Stimulated activated CD8-positive, alpha-beta memory T cell treated with anti-CD3 and anti-CD28 coated beads, Interleukin-7, amount 100 ng/mL, for 4 hours (primary cell): ENCODE data around the gene PDE6B.
"Not testable (repeated sequence)": the region's sequence is repeated elsewhere in the genome, so short reads cannot be mapped to it uniquely, and the experiment has no call there.

Source experiments
- DNase-seq, 2 donors: peaks; one replicate each; pipeline ENCODE4 v3.0.0-alpha.2; 2020; ENCODE audit warnings: low read depth in 2 of 2

PDE6B gene

GRCh38 chr4:635851-636627, 10.7 kb downstream of the PDE6B start:
- no peak for DNase-seq

DNA sequence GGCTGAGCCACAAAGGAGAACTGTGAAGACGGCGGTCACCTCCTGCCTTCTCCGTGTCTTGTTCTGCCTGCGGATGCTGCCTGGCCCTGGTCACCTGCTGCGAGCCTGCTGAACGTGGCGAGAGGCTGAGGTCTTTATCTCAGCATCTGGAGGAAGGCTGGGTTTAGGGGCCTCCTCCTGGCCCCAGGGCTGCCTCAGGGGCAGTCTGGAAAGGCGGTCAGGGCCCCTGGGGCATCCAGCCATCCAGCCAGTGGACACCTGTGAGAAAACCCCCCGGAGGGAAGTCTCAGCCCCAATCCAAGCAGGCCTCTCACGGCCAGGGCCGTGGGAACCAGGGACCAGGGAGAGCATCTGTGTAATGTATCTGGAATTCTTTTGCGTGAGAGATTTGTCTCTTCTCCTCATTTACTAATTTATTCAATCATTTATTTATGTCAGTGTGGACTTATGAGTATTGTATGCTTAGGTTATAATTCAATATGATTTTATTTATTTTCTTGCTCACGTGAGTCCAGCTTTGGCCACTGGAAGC, 11.3 kb downstream of the PDE6B start:
- DNase-seq, result no peak

DNA sequence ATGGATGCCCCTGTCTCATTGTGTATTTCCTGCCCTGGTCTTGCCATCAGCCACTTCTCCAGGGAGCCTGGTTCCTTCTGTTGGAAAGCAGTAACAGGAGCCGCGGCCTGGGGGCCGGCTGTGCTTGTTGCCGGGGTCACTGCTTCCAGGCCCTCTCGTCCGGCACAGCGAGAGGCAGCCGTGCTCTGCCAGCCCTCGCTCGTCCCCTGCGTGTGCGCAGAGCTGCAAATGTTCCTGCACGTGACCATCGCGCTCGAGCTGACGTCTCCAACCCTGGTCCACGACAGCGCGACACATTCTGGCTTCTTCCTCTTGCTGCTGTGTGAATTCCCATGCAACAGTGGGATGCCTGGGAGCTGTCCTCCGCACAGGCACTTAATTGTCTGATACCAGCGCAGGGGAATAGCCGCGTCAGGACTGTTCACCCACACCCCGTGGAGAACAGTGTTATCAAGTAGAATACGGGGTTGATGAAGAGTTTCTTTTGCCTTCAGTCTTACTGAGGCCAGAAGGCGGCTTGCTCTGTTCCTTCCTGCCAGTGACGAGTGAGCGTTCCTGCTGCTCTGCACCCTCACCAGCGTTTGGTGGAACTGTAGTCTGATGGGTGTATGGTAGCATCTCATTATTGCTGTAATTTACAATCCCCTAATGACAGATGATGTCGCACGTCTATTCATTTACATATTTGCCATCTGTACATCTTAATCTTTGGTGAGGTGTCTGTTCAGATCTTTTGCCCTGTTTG, 12.3 kb downstream of the PDE6B start:
- DNase-seq, result no peak

GRCh38 chr4:642366-642765, 17.0 kb downstream of the PDE6B start:
- not testable (repeated sequence) for DNase-seq

GRCh38 chr4:646460-646859, 21.1 kb downstream of the PDE6B start:
- DNase-seq, result no peak

GRCh38 chr4:647481-647880, 22.1 kb downstream of the PDE6B start:
- no peak for DNase-seq

DNA sequence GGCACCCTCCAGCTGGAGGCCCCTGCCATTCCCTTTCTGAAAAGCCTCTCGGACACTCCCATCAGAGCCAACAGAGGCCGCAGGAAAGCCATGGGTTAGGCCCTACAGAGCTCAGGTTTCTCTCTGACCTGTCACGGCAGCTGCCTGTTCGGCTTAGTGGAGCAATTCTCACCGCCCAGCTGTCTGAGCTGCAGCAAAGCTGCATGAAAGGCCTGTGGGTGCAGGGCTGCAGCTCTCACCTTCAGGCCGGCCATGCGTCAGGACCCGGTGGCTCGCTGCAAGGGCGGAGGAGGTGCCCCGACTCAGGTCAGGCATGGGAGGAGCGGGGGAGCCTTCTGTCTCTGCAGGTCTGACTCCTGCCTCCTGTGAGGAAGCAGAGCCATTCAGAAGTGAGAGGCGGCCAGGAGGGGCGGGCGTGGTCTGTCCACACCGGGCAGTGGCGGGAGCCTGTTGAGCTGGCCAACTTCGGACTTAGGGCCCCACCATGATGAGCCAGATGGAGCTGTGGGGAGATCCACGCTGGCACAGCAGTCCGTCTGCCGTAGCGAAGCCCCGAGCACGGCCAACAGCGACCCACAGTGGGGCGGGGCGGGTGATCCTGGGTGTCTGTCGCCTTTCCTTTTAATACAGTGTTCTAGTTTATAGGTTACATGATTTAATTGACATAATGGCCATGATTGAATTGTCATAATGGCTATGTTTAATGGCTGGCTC, 23.4 kb downstream of the PDE6B start:
- no peak for DNase-seq

DNA sequence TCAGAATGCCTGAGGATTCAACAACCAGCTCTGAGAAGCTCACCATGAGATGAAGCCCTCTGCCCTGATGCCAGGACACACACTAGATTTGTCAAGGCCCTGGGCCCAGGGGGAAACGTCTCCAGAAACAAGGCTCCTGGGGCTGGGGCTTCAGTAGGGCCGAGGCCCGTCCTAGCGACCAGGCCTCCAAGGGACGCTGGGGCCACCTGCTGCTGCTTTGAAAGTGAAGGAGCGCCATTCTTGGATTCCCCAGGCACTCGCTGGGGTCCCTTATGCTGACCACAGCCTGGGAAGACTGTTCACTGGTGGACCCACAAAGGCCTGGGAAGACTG, 23.9 kb downstream of the PDE6B start:
- no peak for DNase-seq

DNA sequence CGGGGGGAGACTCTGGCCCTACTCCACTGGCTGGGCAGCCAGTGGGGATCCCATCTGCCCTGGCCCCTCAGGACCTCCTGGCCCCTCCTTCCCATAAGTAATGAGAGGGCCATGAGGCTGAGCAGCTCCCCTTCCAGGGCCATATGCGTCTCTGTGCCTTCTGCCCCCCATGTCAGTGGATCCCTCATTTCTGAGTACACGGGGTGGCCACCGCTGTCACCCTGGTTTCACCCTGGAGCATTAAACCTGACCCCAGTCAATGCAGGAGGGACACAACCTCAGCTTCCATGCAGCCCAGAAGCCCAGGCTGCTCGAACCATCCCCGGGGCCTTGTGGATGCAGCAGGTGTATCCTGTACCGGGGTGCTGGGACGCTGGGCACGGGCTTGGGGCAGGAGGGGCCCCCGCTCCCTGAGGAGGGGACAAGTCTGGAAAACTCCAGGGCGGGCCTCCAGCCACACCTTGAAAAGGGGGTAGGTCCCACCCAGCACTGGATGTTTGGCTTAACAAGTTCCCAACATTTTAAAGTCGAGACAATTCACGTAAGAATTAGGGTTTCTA, 24.5 kb downstream of the PDE6B start:
- DNase-seq, result no peak

DNA sequence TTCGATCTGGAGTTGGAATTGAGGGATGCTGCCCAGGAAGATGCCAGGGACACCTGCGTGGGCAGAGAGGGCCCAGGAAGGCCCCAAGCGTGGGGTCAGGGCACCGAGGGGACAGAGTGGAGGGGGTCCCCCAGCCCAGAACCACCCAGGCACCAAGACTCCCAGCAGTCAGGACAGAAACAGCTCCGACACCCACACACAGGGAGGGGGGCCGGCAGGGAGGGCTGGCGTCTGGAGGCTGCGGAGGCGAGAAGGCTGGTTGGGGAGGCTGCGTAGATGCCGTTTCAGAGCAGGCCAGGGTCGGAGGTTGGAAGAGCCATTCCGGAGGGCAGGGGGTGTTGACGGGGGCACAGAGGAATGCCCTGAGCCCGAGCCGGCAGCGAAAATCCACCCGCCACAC, 25.1 kb downstream of the PDE6B start:
- no peak for DNase-seq

DNA sequence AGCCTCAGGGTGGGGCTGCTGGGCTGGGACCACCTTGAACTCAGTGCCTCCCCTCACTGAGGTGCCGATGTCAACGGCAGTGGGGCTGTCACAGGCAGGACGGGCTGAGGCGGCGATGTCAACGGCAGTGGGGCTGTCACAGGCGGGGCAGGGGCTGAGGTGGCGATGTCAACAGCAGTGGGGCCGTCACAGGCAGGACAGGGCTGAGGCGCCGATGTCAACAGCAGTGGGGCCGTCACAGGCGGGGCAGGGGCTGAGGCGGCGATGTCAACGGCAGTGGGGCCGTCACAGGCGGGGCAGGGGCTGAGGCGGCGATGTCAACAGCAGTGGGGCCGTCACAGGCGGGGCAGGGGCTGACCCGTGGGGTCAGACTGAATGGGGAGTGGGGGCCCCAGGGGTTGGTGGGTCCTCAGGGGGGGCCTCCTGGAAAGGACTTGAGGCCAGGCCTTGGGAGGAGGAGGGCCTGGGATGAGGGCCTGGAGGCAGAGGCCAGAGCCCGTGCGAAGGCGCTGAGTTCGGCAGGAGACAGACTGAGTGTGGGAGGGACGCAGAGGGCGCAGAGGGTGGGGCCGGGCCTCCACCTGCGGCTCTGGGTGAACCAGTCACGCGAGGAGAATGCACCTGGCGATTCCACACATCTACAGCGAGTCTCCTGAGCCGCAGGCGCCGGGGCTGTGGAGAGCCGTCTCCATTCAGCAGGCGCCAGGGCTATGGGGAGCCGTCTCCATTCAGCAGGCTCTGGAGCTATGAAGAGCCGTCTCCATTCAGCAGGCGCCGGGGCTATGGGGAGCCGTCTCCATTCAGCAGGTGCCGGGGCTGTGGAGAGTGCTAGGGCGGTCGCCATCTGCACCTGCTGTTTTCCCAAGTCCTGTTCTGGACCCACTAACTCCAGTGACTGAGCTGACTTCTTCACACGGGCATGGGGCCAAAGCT, 25.8 kb downstream of the PDE6B start:
- no peak for DNase-seq

GRCh38 chr4:651884-652642, 26.7 kb downstream of the PDE6B start:
- no peak for DNase-seq

DNA sequence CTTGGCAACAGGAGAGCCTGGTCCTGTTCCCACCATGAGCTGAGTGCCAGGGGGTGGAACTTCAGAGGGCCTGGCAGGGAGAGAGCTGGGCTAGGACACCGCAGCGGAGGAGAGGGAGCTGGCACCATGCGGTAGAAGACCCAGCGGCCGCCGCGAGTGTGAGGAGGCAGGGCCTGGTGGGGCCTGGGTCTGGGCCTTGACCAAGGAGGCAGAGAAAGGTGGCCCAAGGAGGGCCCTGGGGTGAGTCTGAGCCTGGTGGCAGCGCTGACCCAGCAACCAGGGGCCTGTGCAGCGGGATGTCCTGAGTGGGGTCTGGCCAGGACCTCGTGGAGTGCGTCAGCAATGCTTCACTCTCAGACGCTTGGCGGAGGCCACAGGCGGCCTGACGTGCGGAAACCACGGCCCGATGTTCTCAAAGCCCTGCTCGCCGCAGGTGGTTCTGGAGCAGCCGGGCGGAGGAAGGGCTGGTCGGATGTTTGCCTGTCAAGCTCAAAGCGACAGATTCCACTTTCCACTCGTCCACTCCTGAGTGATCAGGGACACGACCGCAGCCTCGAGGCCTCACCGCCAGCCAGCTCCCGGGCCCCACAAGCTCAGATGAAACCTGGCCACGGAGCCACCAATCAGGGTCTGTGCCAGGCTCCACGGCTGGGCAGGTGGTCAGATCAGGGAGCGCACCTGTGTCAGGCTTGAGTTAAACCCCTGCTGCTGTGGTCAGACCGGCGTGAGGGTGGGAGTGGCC, 27.9 kb downstream of the PDE6B start:
- no peak for DNase-seq

GRCh38 chr4:653831-654502, 28.6 kb downstream of the PDE6B start:
- no peak for DNase-seq

DNA sequence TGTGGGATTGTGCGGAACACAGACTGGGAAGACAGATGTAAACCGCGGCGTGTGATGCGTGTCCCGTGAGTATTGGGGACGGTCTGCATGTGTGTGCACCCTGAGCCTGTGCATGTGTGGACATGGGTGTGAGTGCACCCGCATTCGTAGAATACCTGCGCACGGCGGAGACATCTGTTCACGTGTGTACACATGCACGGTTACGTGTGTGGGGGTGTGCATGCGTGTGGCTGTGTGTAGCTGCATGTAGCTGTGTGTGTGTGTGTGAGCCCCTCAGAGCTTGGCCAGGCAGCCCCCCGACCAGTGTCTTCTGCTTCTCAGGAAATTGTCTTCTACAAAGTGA, 29.1 kb downstream of the PDE6B start:
- no peak for DNase-seq

DNA sequence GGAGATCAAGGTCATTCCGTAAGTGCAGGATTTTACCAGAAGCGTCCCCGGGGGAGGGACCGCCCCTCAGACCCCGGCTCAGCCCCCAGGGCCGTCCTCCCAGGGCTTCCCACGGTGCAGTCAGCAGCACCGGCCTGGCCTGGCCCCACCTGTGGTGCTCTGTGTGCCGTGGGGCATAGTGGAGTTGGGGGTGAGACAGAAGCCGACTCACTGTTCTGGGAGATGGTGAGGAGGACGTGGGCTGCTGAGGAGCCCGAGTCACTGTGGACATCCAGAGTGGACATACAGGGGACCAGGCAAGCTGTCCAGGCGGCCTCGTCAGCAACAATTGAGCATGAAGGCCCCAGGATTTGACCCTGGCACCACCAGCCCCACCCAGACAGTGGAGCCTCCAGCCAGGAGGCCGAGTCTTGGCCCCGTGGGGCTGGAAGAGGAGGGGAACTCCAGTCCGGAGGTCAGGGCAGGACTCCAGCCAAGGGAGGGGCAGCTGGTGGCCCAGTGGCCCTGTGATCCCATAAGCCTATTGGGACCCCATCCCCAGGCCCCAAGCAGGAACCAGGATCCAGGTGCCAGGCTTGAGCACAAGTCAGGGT, 29.6 kb downstream of the PDE6B start:
- no peak for DNase-seq

GRCh38 chr4:655464-656151, 30.2 kb downstream of the PDE6B start:
- DNase-seq, result no peak
